Stimulated activated CD4-positive, alpha-beta T cell treated with anti-CD3 and anti-CD28 coated beads, Interleukin-1b, Interleukin-23, amount 100 ng/mL, for 4 hours (primary cell): ENCODE results near the gene LRCH2.
"Not testable (repeated sequence)": the region's sequence is repeated elsewhere in the genome, so short reads cannot be mapped to it uniquely, and the experiment has no call there.

Experiments
- DNase-seq, 2 donors: peaks; one replicate each; pipeline ENCODE4 v3.0.0-alpha.2; 2020; ENCODE audit warnings: low read depth in 2 of 2

Gene LRCH2

DNA sequence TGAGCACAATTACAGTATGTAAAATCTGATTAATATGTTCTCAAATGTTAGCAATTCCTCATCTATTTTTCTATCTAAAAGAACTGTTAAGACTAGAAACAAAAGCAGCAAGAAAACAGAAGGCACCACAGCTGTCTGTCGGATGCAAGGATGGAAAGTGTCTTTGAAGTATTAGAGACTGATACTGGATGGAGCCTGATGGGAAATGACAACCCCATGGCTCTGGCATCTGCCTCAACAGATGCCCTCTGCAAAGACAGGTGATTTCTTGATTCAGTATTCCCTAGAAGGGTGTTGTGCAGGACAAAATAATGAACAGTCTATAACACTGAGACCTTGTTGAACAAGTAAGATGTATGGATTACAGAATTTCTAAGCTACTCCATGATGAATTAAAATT lies 19.7 kb downstream of the LRCH2 start:
- no peak for DNase-seq

DNA sequence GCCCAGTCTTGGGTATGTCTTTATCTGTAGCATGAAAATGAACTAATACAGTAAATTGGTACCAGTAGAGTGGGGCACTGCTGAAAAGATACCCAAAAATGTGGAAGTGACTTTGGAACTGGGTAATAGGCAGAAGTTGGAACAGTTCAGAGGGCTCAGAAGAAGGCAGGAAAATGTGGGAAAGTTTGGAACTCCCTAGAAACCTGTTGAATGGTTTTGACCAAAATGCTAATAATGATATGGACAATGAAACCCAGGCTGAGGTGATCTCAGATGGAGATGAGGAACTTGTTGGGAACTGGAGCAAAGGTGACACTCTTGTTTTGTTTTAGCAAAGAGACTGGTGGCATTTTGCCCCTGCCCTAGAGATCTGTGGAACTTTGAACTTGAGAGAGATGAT lies 24.3 kb downstream of the LRCH2 start:
- DNase-seq, result not testable (repeated sequence)

GRCh38 chrX:115204040-115204439 lies 29.9 kb downstream of the LRCH2 start:
- no peak for DNase-seq

DNA sequence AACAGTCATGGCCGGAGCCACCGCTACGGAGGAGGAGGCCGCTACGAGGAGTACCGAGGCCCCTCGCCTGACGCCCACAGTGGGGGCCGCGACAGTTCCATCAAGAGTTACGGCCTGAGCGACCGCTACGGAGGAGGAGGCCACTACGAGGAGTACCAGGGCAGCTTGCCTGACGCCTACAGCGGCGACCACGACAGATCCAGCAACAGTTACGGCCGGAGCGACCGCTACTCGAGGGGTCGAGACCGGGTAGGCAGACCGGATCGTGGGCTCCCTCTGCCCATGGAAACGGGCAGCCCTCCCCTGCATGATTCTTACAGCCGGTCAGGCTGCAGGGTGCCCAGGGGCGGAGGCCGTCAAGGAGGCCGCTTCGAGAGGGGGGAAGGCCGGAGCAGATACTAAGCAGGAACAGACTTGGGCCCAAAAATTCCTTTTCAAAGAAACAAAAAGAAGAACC lies 41.6 kb downstream of the LRCH2 start:
- DNase-seq, result no peak

DNA sequence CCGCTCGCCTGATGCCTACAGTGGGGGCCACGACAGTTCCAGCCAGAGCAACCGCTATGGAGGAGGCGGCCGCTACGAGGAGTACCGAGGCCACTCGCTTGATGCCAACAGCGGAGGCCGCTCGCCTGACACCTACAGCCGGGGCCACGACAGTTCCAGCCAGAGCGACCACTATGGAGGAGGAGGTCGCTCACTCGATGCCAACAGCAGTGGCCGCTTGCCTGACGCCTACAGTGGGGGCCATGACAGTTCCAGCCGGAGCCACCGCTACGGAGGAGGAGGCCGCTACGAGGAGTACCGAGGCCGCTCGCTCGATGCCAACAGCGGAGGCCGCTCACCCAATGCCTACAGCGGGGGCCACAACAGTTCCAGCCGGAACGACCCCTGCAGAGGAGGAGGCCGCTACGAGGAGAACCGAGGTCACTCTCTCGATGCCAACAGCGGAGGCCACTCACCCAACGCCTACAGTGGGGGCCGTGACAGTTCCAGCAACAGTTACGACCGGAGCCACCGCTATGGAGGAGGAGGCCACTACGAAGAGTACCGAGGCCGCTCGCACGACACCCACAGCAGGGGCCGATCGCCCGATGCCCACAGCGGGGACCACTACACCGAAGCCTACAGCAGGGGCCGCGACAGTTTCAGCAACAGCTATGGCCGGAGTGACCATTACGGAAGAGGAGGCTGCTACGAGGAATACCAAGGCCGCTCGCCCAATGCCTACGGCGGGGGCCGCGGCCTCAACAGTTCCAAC lies 42.2 kb downstream of the LRCH2 start:
- no peak for DNase-seq

- no peak for DNase-seq
These were observed 43.0 kb downstream of the LRCH2 start for GRCh38 chrX:115190636-115191489.

- DNase-seq, result no peak
These were observed 44.0 kb downstream of the LRCH2 start for GRCh38 chrX:115189646-115190635.

GRCh38 chrX:115189110-115189509 lies 44.8 kb downstream of the LRCH2 start, which contains the start of gene RBMXL3:
TSS of gene RBMXL3 (plus strand) at chrX:115189410. CDS start at chrX:115189442, 32 bp downstream.
- DNase-seq, result no peak

GRCh38 chrX:115183980-115184379 lies 49.9 kb downstream of the LRCH2 start:
- DNase-seq, result no peak

DNA sequence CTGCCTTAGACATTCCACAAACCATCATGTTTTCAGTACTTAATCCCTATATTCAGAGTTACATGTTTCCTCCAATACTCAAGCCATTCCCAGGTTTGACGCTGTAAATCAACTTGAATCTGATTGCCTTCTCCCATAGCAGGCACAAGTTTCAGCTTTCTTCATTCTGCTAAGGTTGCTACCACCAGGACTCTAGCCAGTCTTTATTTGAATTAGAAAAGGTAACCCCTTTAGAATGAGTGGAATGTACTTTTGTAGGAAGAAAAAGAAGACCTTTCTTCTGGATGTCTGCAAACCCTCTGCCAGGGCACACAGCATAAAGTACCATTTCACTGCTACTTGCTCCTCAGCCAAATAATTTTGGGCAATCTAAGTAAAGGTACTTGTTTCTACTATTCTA lies 55.4 kb downstream of the LRCH2 start:
- no peak for DNase-seq

GRCh38 chrX:115177932-115178331 lies 56.0 kb downstream of the LRCH2 start:
- no peak for DNase-seq

- DNase-seq, result no peak
These were observed 59.3 kb downstream of the LRCH2 start for GRCh38 chrX:115174548-115174947.

DNA sequence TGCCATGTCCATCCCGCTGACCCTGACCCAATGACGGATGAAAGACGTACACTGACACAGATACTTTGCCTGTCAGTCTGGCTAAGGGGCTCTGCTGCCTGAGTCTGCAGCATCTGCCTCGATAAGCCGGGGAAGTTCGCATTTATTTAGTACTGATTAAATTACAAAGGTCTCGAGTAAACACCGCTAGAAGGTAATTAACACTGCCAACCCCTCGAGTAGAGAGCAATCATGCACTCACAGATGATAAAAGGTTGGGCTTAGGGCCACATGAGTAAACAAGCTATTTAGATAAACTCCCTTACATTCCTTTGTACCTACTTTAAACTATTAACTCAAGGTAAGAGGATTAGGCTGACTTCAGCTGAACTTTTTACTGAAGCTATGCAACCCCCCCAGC lies 60.7 kb downstream of the LRCH2 start:
- no peak for DNase-seq

GRCh38 chrX:115147220-115147619 lies 86.7 kb downstream of the LRCH2 start:
- no peak for DNase-seq

- DNase-seq, result no peak
These were observed 91.8 kb downstream of the LRCH2 start for GRCh38 chrX:115142057-115142456.

DNA sequence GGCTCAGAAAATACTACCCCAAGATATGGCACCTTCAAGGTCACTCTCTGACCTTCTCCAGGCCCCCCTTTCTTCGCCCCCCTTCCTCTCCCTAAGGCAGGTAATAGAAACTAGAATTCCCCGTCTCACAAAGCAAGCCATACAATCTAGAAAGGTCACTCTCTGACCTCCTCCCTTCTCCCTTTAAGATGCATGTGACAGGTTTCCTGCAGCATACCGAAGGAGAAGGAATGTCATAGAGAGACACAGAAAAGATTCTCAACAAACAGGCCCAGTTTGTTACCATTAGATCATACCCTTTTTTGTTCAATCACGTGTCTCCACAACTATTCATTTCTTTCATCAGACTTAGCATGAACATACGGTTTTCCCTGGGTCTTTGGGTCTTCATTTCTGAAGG lies 95.9 kb downstream of the LRCH2 start:
- DNase-seq, result no peak

GRCh38 chrX:115134382-115134781 lies 99.5 kb downstream of the LRCH2 start:
- no peak for DNase-seq

DNA sequence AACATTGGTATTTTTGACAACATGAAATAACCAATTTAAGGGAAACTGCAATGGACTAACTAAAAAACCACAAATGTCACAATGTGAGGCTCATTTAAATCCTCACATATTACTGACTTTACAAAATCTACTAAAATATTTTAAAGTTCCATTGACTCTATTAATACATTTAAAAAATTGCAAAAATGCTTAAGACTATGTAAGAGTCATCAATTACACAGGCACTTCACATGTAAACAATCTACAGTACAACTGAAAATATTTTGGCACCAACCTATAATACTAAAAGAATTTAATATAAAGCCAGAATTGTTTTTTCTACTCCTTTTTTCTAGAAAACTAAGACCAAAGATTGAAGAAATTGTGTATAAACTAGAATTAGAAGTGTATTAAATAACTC lies 121.5 kb downstream of the LRCH2 start:
- no peak for DNase-seq

DNA sequence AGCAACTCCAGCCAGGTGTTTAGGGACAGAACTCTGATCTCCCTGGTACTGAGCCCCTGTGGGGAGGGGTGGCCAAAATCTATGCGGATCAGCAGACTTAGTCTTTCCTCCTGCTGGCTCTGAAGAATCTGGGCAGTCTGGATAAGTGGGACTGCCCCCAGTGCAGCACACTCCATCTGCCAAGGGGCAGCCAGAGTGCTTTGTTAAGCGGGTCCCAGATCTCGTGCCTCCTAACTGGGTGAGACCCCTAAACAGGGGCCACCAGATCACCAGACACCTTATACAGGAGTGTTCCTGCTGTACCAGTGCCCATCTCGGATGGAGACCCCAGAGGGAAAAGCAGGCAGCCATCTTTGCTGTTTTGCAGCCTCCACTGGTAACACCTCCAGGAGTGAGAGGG lies 135.0 kb downstream of the LRCH2 start:
- DNase-seq, result no peak

DNA sequence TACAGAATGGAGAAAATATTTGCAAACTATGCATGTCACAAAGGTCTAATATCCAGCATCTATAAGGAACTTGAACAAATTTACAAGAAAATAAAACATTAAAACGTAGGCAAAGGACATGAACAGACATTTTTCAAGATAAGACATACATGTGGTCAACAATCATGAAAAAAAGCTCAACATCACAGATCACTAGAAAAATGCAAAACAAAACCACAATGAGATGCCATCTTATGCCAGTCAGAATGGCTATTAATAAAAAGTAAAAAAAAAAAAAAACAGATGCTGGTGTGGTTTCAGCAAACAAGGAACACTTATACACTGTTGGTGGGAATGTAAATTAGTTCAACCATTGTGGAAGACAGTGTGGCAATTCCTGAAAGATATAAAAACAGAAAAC lies 140.7 kb downstream of the LRCH2 start:
- no peak for DNase-seq

GRCh38 chrX:115089419-115089818 lies 144.5 kb downstream of the LRCH2 start:
- no peak for DNase-seq

DNA sequence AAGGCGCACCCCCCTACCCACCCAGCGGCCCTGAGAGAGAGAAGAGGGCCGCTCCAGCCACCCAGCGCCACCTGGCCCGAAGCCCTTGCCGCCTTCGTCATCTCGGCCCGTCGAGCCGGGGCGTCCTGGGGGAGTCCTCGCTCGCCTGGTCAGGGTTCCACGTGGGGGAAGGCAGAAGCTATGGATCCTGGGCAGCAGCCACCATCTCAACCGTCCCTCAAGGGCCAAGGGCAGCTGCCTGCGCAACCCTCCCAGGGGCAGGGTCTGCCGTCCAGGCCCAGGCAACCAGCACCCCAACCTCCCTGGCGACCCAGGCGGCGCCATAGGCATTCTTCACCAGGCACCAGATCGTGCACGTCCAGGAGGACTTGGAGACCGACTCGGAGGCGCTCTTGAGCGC lies 165.0 kb downstream of the LRCH2 start:
- no peak for DNase-seq
